Suprapubic skin (tissue), 4 donors: ENCODE results near the gene ASIC2.

ENCODE experiments used
- CTCF ChIP-seq, 2 donors: fragments of 200-600 bp in 1 of 2; fragments of 450-650 bp in 1 of 2; sonication (generic) in 1 of 2; IDR thresholded peaks; one replicate each; pipeline ENCODE4 v1.5.1; 2016 to 2019; ENCODE audit warnings: antibody characterized with exemption in 2 of 2, mild to moderate bottlenecking in 1 of 2, moderate library complexity in 1 of 2
- EP300 ChIP-seq: sonication (generic); formaldehyde crosslinking; IDR thresholded peaks from one replicate; pipeline ENCODE4 v1.6.1; 2017; ENCODE audit warnings: antibody characterized with exemption
- POLR2A ChIP-seq, 2 donors: fragments of 450-650 bp; IDR thresholded peaks; one replicate each; pipeline ENCODE4 v1.6.1; 2017; ENCODE audit warnings: antibody characterized with exemption in 2 of 2, mild to moderate bottlenecking in 2 of 2, moderate library complexity in 2 of 2
- POLR2AphosphoS5 ChIP-seq, 3 donors: sonication (generic); formaldehyde crosslinking; IDR thresholded peaks; one replicate each; pipeline ENCODE4 v1.6.1; 2017; ENCODE audit warnings: antibody characterized with exemption in 3 of 3

GRCh38 chr17:33144837-33145236 is 148.3 kb downstream of the ASIC2 start:
- TF ChIP-seq CTCF (IDR thresholded peaks at IDR 0.05): no peak
- TF ChIP-seq POLR2A (IDR thresholded peaks at IDR 0.05): no peak
- TF ChIP-seq POLR2AphosphoS5 (IDR thresholded peaks at IDR 0.05): no peak
- no peak for TF ChIP-seq EP300
